Neural cell (in vitro differentiated cells): ENCODE measurements around the gene SYCE3.

Experiments used
- CTCF ChIP-seq: fragments of 450-650 bp; IDR thresholded peaks from 2 replicates; pipeline ENCODE4 v1.5.1; 2014; ENCODE audit warnings: antibody characterized with exemption, mild to moderate bottlenecking, moderate library complexity; ENCODE audit not compliant: poor library complexity, severe bottlenecking
- EP300 ChIP-seq: fragments of 450-650 bp; conservative IDR thresholded peaks from 2 replicates; pipeline ENCODE4 v1.6.1; 2014; ENCODE audit warnings: antibody characterized with exemption, mild to moderate bottlenecking, moderate library complexity; ENCODE audit not compliant: poor library complexity, severe bottlenecking
- EZH2 ChIP-seq: fragments of 200-600, 300-800 bp; shearing (Covaris generic), sonication (generic); IDR thresholded peaks from 2 replicates; pipeline ENCODE4 v1.6.1; 2014; ENCODE audit warnings: antibody characterized with exemption, low read length, borderline replicate concordance, mild to moderate bottlenecking; ENCODE audit not compliant: insufficient read depth, poor library complexity, severe bottlenecking
- POLR2AphosphoS5 ChIP-seq: IDR thresholded peaks from 2 replicates; pipeline ENCODE4 v1.6.1; 2012
- RAD21 ChIP-seq: fragments of 450-650 bp; conservative IDR thresholded peaks from 2 replicates; pipeline ENCODE4 v1.6.1; 2014; ENCODE audit warnings: antibody characterized with exemption, mild to moderate bottlenecking, moderate library complexity
- REST ChIP-seq: IDR thresholded peaks from 2 replicates; pipeline ENCODE4 v1.6.1; 2012; ENCODE audit warnings: borderline replicate concordance
- SMC3 ChIP-seq: fragments of 450-650 bp; conservative IDR thresholded peaks from 2 replicates; pipeline ENCODE4 v1.6.1; 2014; ENCODE audit warnings: antibody characterized with exemption, mild to moderate bottlenecking, moderate library complexity; ENCODE audit not compliant: poor library complexity

GRCh38 chr22:50568626-50569025 lies 5.9 kb upstream of the SYCE3 start:
- TF ChIP-seq REST (no peak), CTCF (no peak), EP300 (no peak), EZH2 (no peak), RAD21 (no peak), POLR2AphosphoS5 (no peak), SMC3 (no peak)
